Ovary (tissue), 3 donors: Measurements from ENCODE around the gene MAPKAP1.

Experiments
- EP300 ChIP-seq: sonication (generic); formaldehyde crosslinking; IDR thresholded peaks from one replicate; pipeline ENCODE4 v1.6.1; 2017; ENCODE audit warnings: antibody characterized with exemption
- POLR2A ChIP-seq: fragments of 450-650 bp; IDR thresholded peaks from one replicate; pipeline ENCODE4 v1.6.1; 2017; ENCODE audit warnings: antibody characterized with exemption, mild to moderate bottlenecking, moderate library complexity
- TF ChIP-seq, protein P1 (sequence below), 3 donors: fragments of 450-650 bp in 2 of 3; fragments of 200-600 bp in 1 of 3; IDR thresholded peaks; one replicate each; pipeline versions ENCODE4 v1.5.1 to v1.8.0; 2016 to 2022; ENCODE audit warnings: antibody characterized with exemption in 3 of 3, mild to moderate bottlenecking in 1 of 3
- donor health status: DM: no; HTN: no; CAD: no.

DNA sequence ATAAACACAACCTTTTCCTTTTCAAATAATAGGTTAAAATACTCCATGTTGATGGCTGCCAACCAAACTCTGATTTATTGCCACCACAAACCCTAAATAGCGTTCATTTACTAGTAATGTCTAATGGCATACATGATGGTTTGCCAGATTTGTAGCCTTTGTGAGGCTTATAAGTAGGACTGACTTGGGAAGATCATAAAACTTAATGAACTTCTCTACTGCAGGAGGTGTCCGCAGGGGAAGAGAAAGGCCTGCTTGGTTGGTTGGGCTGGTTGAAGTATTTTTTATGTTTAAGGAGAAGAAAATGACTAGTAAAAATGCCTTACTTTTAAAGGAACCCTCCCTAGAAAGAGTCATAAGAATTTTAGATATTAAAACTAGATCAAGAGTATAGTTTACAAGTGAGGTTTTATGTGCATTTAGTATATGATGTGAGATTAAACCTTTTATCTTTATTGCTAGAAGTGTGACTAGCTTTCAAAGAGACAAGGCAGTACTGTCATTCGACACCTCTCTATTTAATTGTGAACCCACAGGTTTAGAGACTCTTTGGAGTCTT, 45.1 kb upstream of the MAPKAP1 start:
- TF ChIP-seq, protein P1, sequence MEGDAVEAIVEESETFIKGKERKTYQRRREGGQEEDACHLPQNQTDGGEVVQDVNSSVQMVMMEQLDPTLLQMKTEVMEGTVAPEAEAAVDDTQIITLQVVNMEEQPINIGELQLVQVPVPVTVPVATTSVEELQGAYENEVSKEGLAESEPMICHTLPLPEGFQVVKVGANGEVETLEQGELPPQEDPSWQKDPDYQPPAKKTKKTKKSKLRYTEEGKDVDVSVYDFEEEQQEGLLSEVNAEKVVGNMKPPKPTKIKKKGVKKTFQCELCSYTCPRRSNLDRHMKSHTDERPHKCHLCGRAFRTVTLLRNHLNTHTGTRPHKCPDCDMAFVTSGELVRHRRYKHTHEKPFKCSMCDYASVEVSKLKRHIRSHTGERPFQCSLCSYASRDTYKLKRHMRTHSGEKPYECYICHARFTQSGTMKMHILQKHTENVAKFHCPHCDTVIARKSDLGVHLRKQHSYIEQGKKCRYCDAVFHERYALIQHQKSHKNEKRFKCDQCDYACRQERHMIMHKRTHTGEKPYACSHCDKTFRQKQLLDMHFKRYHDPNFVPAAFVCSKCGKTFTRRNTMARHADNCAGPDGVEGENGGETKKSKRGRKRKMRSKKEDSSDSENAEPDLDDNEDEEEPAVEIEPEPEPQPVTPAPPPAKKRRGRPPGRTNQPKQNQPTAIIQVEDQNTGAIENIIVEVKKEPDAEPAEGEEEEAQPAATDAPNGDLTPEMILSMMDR (IDR thresholded peaks at IDR 0.05), result no peak
- TF ChIP-seq POLR2A (no peak), EP300 (no peak)
